ENCODE measurements around the gene TRABD.
A peak's percentile ranks its signal among the peaks of the same experiment; 100 is the strongest.

TRABD gene

DNA sequence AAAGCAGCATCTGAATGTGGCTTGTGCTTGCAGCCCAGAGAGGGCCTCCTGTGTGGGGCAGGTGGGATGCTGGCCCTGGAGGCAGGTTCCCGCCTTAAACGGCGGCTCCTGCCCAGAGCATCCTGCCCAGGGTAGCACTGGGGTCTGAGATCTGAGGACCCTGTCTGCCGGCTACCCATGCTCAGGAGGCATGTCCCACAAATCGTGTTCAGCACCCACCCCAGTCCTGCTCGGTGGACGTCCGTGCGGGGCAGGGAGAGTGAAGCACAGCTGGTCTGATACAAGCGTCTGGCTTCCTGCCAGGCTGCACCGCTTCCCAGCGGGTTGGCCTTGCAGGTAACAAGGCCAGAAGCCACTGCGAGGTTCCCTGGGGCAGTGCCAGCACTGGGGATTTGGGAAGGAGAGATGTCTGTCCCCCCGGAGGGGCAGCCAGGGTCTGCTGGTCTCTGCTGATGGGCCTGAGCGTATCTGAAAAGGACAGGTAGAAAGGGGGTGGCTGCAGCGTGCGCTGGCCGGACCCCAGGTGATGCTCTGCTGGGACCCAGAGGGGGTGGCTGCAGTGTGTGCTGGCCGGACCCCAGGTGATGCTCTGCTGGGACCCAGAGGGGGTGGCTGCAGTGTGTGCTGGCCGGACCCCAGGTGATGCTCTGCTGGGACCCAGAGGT is 3.6 kb downstream of the TRABD start:
- DNase-seq (ENCODE audit: low read depth): no peak

GRCh38 chr22:50189849-50190181 is 4.1 kb downstream of the TRABD start:
- DNase-seq (ENCODE audit: low read depth): no peak

DNA sequence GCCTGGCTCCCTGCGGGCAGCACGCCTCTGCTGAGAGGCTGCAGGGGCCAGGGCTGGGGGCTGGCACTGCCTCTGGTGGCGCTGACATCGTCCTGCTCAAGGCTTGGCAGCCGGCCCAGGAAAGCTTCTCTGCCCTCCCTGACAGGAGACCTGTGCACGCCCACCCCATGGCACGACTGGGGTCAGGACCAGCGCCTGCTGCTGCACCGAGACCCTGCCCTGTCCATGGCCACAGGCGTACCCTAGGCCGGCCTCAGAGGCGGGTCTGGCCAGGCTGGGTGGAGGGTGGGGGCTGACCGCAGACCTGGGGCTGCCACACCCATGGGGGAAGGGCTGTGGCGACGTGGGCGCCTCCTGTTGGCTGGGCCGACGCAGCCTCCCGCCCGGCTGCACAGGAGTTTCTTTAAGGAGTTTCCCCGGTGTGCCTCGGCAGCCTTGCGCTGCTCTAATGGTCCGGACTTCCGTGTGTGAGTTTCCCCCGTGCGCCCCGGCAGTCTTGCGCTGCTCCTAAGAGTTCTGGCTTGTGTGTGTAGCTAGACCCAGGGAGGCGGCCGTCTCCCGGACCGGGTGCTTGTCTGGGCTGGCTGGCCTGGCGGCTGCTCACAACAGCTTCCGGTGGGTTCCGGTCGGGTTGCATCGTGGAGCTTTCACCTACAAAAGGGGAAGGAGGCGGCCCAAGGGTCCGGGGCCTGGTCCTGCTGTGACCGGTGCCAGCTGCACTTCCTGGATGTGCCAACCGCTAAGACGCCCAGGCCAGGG is 4.6 kb downstream of the TRABD start:
- DNase-seq (ENCODE audit: low read depth): peak; percentile 83

DNA sequence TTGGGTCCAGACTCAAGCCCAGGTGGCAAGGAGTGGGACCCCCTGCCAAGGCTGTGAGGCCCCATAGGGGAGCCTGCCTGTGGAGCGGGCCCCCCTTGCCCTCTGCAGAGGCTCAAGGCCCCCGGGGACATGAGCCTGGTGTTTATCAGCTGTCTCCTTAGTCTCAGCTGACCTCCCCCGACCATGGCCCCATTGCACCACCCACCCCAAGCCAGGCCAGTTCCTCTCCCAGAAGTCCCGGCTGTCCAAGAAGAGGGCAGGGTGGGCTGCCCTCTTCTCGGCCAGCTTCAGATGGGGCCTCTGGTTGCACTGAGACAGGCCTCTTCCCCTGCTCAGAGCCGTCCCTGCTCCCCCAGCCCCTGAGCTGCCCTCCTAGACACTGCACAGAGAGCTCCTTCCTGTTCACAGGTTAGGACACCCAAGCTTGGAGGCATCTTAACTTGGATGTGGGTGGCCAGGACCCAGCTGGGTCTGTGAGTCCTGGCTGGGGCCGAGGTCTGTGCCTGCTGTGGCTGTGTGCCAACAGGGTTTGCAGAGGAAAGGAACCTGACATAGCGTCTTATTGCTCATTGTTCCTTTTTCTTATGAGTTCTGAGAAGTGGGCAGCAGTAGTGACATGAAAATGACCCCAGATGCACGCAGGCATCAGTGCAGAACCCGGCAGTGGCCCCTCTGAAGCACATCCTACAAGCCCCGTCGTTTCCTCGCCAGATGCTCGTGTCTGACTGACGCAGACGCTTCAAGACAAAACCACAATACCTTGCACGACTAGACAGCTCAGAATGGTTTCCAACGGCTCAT is 5.4 kb downstream of the TRABD start:
- DNase-seq (ENCODE audit: low read depth): no peak

- DNase-seq (ENCODE audit: low read depth): no peak
These were observed 6.9 kb downstream of the TRABD start for GRCh38 chr22:50192436-50193204.

GRCh38 chr22:50193621-50194020 is 7.9 kb downstream of the TRABD start:
- DNase-seq (ENCODE audit: low read depth): no peak

DNA sequence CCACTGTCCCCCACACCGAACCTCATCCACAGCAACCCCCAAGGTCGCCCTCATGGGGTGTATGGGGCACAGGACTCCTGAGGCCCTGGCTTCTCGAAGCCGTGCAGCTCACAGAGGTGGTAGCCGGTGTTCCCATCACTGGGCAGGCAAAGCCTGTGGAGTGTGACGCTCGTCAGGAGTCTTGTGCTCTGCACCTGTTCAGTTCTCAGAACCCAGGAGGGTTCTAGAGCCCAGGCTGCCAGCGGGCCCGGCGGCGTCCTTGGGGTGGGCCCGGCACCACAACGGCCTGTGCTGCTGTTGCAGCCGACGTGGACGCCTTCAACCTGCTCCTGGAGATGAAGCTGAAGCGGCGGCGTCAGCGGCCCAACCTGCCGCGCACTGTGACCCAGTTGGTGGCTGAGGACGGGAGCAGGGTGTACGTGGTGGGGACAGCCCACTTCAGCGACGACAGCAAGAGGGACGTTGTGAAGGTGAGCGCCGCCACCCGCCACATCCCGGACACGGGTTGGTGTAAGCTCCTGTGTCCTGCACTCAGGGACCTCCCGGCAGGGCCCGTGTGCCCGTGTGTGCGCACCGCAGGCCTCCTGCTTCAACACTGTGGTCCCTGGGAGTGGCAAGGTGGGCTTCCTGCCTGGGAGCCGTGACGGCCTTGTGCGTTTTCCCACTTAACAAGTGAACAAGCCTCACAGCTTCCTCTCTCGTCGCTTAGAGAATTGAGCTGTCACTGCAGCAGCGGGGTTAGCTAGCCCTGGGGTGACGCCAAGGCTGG is 8.5 kb downstream of the TRABD start:
- no peak for DNase-seq (ENCODE audit: low read depth)

DNA sequence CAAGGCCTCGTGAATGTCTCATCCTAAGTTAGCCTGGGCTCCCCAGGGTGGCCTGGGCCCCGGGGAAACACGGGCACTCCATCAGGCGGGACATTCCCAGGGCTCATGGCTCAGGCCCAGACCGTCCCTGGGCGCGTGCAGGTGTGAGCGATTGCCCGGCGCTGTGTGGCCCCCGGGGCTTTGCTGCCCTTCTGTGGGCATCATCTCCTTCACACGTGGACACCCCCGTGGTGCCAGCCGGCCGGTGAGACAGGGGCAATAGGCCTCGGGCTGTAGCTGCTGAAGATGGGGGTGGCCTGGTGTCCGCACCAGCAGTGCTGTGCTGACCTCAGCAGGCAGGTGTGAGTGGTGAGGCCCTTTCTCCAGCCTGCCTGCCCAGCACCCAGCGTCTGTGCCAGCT is 10.5 kb downstream of the TRABD start:
- no peak for DNase-seq (ENCODE audit: low read depth)

DNA sequence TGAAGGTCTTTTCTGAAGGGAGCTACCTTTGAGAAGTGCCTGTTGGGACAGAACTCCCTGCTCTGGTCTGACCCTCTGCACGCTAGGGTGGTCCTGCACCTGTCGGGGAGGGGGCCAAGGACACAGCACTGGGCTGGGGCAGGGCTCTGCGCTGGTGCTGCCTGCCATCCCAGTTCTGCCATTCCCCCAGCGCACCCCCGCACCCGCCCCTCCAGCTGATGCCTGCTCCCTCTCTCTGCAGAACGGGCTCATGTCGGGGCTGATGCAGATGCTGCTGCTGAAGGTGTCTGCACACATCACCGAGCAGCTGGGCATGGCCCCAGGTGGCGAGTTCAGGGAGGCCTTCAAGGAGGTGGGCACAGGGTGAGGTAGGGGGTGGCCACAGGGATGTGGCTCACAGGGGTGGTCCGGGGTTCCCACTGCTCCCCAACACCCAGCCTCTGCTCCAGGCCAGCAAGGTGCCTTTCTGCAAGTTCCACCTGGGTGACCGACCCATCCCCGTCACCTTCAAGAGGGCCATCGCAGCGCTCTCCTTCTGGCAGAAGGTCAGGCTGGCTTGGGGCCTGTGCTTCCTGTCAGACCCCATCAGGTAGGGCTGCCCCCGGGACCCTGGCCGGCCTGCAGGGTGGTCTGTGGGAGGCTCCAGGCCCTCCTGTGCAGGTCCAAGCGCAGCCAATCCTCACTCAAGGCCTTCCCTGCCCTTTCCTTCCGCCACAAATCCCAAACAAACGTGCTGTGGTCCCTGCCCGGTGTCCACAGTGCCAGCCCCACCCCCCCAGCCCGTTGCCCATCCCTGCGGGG is 11.5 kb downstream of the TRABD start:
- no peak for DNase-seq (ENCODE audit: low read depth)

GRCh38 chr22:50197856-50198623 is 12.3 kb downstream of the TRABD start:
- no peak for DNase-seq (ENCODE audit: low read depth)

- DNase-seq (ENCODE audit: low read depth): no peak
These were observed 12.9 kb downstream of the TRABD start for GRCh38 chr22:50198624-50199017.

DNA sequence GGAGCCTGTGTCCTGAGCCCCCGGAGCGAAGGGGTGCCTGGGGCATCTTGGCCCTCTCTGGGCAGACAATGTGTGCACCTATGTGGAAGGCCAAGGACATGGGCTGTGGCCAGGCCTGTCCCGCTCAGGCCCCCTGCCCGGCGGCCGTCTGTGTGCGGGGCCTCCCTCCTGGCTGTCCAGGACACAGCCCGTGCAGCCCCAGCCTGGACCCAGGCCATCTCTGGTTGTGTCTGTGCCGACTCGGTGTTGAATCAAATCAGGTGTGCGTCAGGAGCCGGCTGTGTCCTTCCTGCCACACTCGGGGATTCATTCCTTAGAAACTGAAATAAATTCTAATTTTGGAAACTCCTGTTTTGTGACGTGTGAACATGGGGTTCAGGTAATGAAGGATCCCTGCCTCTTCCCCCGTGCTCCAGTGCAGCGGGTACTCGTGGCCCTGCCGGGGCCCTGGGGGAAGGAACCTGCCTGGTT is 13.6 kb downstream of the TRABD start:
- DNase-seq (ENCODE audit: low read depth): no peak

GRCh38 chr22:50199829-50200460 is 14.2 kb downstream of the TRABD start:
- DNase-seq (ENCODE audit: low read depth): no peak

- DNase-seq (ENCODE audit: low read depth): no peak
These were observed 14.9 kb downstream of the TRABD start, which contains the start of gene SELENOO for GRCh38 chr22:50200461-50201190. Gene SELENOO, plus strand, starts transcription at chr22:50201011. Its CDS starts 26 bp downstream, at chr22:50201037.

DNA sequence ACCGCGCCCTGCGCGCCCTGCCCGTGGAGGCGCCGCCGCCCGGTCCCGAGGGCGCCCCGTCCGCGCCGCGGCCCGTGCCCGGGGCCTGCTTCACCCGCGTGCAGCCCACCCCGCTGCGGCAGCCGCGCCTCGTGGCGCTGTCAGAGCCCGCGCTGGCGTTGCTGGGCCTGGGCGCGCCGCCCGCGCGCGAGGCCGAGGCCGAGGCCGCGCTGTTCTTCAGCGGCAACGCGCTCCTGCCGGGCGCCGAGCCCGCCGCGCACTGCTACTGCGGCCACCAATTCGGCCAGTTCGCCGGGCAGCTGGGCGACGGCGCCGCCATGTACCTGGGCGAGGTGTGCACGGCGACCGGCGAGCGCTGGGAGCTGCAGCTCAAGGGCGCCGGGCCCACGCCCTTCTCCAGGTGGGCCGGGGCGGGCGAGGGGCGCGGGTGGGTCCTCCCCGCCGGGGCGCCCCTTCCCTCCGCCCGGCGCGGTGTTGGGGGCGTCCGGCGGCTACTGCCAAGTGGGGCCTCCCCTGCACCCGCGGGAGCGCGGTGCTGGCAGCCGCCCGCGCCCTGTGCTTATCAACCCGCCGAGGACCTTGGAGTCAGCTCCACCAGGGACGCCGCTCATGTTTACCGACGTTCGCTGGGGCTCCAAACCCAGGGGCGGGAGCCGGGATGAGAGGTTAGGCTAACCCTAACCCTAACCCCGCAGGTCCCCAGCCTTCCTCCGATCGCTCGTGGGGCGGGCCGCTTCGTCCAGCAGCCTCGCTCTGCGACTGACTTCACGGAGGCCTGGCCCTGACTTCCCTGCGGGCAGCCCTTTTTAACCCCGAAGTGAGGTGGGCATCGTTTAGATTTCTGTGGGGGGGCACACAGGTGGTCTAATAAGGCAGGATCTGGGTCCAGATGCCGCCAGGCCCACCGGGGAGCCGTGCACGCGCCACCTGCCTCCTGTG is 15.7 kb downstream of the TRABD start:
- no peak for DNase-seq (ENCODE audit: low read depth)

GRCh38 chr22:50202130-50202666 is 16.5 kb downstream of the TRABD start:
- DNase-seq (ENCODE audit: low read depth): no peak

GRCh38 chr22:50203288-50203687 is 17.6 kb downstream of the TRABD start:
- no peak for DNase-seq (ENCODE audit: low read depth)

Data from CMK (cell line).